ENCODE results near the gene BAIAP2. TPM values are rescaled to one million over a fixed set of nuclear protein-coding genes. Genes with fewer than 3 reads are reported as not detected.

BAIAP2 gene
- total and polyA plus RNA-seq, 8 donors = 21.1 to 263 (median 56.3) TPM

DNA sequence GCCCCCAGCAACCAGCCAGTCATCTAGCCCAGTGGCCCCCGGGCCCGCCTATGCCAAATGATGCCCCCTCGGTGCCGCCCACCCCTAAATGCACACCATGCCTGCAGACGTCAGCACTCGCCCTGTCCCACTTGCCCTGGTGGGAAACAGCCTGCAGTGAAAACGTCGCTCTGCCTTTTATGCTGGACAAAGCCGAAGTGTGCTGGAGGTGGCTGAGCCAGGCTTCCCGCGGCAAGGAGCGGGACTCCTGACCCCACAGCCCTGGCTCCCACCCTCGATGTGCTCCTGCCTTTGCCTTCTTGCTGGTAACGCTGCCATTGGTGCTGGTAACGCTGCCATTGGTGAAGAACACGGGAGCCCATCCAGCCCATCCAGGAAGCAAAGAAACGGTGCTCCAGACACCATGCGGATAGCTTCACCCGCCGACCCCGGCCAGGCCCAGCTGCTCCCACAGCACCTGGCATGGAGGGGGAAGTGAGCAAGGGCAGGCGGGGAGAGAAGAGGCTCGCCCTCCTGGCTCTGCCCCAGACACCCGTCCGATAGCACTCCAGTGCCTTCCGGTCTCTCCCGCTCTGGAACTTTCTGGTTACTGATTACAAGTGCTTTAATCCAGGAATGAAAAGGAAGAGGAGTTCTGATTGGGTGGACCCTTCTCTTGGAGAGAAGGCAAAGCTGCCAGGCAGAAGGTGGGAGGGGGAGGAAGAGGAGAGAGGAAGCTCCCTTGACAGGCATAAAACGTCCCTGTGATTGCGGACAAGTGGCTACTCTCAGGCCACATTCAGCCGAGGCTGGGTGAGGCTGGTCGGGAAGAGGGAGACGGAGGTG, 4.0 kb upstream of the BAIAP2 start:
- intact Hi-C loops (cut with DNase I; ENCODE audit: low total_unique reads) = no loop called here
- Histone ChIP-seq H3K27me3 (peaks cover 5 to 32% (median 27%) of the 10 kb centered on the region in 3 donors), H3K9me3 (no peaks in the 10 kb centered on the region), H3K4me3 (no peak overlapping the region), H3K4me1 (peaks cover 23 to 63% (median 51%) of the 10 kb centered on the region in 4 donors), H3K27ac (peak overlapping the region in 1 of 5 donors; percentile 4), H3K36me3 (peaks cover 0 to 18% (median 11%) of the 10 kb centered on the region in 4 donors)
- WGBS, 5 donors = 52 to 74% (median 65%) methylated on average over 32 of the region's 32 CpGs
- TF ChIP-seq POLR2AphosphoS5 (IDR thresholded peaks at IDR 0.05) (no peak), POLR2A (IDR thresholded peaks at IDR 0.05) (no peak), EP300 (IDR thresholded peaks at IDR 0.05) (no peak)
- TF ChIP-seq, protein P1, sequence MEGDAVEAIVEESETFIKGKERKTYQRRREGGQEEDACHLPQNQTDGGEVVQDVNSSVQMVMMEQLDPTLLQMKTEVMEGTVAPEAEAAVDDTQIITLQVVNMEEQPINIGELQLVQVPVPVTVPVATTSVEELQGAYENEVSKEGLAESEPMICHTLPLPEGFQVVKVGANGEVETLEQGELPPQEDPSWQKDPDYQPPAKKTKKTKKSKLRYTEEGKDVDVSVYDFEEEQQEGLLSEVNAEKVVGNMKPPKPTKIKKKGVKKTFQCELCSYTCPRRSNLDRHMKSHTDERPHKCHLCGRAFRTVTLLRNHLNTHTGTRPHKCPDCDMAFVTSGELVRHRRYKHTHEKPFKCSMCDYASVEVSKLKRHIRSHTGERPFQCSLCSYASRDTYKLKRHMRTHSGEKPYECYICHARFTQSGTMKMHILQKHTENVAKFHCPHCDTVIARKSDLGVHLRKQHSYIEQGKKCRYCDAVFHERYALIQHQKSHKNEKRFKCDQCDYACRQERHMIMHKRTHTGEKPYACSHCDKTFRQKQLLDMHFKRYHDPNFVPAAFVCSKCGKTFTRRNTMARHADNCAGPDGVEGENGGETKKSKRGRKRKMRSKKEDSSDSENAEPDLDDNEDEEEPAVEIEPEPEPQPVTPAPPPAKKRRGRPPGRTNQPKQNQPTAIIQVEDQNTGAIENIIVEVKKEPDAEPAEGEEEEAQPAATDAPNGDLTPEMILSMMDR (IDR thresholded peaks at IDR 0.05) = no peak
- DNase-seq = peak in 1 of 2 donors; percentile 66

- peak overlapping the region in 1 of 5 donors; percentile 4 for H3K27ac ChIP-seq
- peaks cover 29 to 63% (median 51%) of the 10 kb centered on the region in 4 donors for H3K4me1 ChIP-seq
- H3K9me3 ChIP-seq = no peaks in the 10 kb centered on the region
- TF ChIP-seq POLR2AphosphoS5 (IDR thresholded peaks at IDR 0.05) (no peak), EP300 (IDR thresholded peaks at IDR 0.05) (no peak), POLR2A (IDR thresholded peaks at IDR 0.05) (no peak)
- TF ChIP-seq, protein P1 (IDR thresholded peaks at IDR 0.05) = no peak
- peaks cover 0 to 18% (median 11%) of the 10 kb centered on the region in 4 donors for H3K36me3 ChIP-seq
- H3K4me3 ChIP-seq = peak overlapping the region in 2 of 4 donors; percentile 7 to 9
- H3K27me3 ChIP-seq = peaks cover 5 to 23% (median 19%) of the 10 kb centered on the region in 3 donors
- WGBS, 5 donors = 79 to 90% (median 85%) methylated on average over 36 to 41 of the region's 41 CpGs
- intact Hi-C loops (cut with DNase I; ENCODE audit: low total_unique reads) = no loop called here
- peak in 1 of 2 donors; percentile 31 for DNase-seq
Observed at GRCh38 chr17:81031566-81032550, 3.1 kb upstream of the BAIAP2 start.

DNA sequence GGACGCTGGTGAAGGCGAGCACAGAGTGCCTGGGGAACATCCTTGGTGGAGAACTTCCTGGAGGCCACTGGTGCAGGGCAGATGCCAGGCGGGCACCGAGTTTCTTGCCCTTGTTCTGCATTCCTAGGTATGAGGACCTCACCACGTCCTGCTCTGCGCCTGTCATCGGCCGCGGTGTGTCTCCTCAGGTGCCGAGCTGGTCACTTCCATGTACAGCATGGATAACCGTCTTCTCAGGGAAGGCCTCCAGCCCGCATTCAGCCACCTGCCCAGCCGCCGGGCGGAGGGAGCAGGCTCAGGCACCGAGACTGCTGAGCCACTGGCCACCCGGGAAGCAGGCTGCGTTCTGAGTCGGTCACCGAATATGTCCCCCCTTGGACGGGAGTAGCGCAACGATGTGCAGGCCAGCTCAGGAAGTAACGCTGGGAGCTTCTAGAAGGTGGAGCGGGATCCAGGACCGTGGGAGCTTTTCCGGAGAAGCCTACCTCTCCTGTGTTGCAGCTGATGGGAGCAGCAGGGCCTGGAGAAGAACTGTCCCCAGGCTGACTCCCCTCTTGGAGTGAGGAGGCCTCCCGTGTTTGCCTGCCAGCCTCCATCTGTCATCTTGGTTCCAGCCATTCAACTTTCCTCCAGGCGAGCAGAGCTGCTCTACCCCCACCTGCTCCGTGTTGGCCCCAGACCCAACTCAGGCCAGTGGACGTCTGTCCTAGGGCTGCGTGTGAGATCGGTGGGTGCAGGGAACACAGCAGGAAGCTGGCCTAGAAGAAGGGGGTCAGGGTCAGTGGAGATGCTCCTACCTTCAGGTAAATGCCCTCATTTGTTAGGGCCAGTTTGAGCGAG, 2.1 kb upstream of the BAIAP2 start:
- peak overlapping the region in 1 of 5 donors; percentile 43 for H3K27ac ChIP-seq
- H3K9me3 ChIP-seq = no peaks in the 10 kb centered on the region
- peaks cover 5 to 12% (median 9%) of the 10 kb centered on the region in 3 donors for H3K27me3 ChIP-seq
- DNase-seq = no peak
- H3K4me3 ChIP-seq = peak overlapping the region in 2 of 4 donors; percentile 72 to 80
- intact Hi-C loops (cut with DNase I; ENCODE audit: low total_unique reads) = no loop called here
- peaks cover 39 to 63% (median 56%) of the 10 kb centered on the region in 4 donors for H3K4me1 ChIP-seq
- H3K36me3 ChIP-seq = peaks cover 0 to 18% (median 11%) of the 10 kb centered on the region in 4 donors
- TF ChIP-seq, protein P1 (IDR thresholded peaks at IDR 0.05) = no peak
- TF ChIP-seq POLR2A (IDR thresholded peaks at IDR 0.05) (no peak), EP300 (IDR thresholded peaks at IDR 0.05) (no peak), POLR2AphosphoS5 (IDR thresholded peaks at IDR 0.05) (no peak)
- 87 to 89% (median 88%) methylated on average over 33 to 34 of the region's 34 CpGs for WGBS, 5 donors
